MV-4-11 (cell line): Measurements from ENCODE around the gene LRTM2.

ENCODE experiments used
- DNase-seq: peaks from one replicate; lab custom pipeline; 2025; lab: John Stamatoyannopoulos, UW

Gene LRTM2

GRCh38 chr12:1830401-1830845 lies 10.1 kb downstream of the LRTM2 start:
- DNase-seq = no peak

- DNase-seq = no peak
Observed at GRCh38 chr12:1830981-1831963, 10.9 kb downstream of the LRTM2 start.

- no peak for DNase-seq
Observed at GRCh38 chr12:1832801-1833595, 12.6 kb downstream of the LRTM2 start.

DNA sequence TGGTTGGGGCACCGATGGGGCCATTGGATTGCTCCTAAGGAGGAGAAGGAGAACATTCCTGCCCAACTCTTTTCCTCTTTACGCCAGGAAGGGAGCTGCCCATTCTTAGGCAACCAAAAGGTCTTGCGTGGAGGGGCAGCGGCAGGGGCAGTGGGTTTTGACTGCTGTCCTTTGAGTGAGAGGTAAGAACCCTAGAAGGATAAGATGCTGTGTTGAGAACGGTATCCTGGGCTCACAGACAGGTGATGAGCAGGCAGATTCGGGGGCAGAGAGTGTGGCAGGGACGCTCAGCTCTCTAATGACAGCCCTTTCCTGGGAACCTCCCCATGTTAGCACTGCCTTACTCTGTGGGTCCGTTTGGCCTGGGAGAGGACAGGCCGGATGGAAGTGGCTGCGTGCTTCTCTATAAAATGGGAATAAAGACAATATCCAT lies 13.2 kb downstream of the LRTM2 start:
- DNase-seq = no peak

DNA sequence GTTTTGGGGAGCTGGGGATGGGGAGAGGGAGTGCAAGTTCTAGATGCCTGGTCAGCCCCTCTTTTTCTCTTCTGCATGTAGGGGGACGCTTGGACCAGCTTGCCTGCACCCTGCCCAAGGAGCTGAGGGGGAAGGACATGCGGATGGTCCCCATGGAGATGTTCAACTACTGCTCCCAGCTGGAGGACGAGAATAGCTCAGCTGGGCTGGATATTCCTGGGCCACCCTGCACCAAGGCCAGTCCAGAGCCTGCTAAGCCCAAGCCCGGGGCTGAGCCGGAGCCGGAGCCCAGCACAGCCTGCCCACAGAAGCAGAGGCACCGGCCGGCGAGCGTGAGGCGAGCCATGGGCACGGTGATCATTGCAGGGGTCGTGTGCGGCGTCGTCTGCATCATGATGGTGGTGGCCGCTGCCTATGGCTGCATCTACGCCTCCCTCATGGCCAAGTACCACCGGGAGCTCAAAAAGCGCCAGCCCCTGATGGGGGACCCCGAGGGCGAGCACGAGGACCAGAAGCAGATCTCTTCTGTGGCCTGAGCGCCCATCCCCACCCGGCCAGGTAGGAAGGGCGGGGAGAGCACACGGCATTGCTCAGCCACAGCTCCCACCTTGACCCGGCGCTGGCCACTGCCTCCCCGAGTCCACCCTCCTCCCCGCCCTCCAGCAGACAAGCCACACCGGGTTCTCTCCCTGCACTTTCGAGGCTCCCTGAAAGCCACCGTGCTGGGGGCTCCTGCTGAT lies 14.0 kb downstream of the LRTM2 start:
- no peak for DNase-seq

- DNase-seq = peak; percentile 72
Observed at GRCh38 chr12:1835211-1836131, 15.1 kb downstream of the LRTM2 start.

GRCh38 chr12:1836241-1836803 lies 16.0 kb downstream of the LRTM2 start:
- no peak for DNase-seq

GRCh38 chr12:1836854-1837421 lies 16.6 kb downstream of the LRTM2 start:
- no peak for DNase-seq

DNA sequence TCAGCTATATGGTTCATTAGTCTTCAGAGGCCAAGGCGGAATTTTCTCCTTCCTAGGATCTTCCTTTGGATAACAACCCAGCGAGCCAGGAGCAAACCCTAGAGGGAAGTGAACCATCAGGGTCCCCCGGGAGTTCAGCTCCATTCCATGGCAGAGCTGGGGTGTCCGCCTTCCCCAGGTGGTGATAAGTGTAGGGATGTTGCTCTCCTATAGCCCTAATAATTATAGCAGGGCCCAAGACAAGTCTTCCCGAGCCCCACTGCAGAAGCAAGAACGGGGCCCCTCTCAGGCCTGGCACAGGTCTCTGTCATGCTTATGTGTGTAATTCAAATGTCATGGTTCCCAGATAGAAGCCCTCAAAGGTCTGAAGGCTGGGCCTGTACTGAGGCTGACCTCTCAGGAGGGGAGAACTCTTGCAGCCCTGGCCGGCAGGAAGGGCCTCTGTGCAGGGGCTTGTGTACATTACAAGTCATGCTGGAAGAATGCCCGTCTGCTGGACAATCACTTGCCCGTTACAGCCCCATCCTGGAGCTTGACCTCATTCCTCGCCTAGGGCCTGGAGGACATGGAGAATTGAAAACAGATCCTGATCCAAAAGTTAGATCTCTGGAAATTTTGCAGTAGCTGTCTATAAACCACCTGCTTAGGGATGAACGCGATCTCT lies 17.3 kb downstream of the LRTM2 start:
- no peak for DNase-seq

GRCh38 chr12:1838205-1838993 lies 18.0 kb downstream of the LRTM2 start:
- peak; percentile 32 for DNase-seq

DNA sequence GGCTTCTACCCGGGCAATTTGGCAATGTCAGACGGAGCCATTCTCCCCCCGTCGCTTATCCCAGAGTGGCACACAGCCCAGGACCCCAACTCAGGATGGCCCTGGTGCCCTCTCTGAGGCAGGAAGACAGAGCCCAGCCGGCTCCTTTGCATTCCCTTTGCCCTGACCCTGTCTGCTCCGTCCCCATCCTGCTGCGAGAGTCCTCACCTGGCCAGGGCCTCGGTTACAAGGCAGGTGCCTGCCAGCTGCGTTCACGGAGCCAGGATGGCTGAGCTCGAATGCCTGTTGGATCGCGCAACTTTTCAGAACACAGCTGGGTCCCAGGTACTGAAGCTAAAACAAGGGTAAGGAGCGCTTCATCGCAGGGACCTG lies 18.6 kb downstream of the LRTM2 start:
- DNase-seq = no peak

DNA sequence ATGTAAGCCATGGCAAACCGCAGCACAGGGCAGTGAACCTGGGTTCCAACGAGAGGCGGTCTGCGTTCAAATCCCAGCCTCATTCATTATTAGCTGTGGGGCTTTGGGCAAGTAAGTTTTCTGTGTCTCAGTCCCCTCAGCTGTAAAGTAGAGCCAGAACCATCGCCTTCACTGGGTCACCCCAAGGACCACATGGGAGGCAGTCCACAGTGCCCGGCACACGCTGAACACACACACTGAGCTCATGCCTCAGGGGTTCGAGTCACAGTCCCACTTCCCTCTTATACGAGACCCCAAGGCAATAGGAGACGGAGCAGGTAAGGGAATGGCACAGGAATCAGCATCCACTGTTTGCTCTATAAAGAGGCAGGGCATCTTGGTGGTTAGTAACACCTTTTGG lies 19.1 kb downstream of the LRTM2 start:
- no peak for DNase-seq

DNA sequence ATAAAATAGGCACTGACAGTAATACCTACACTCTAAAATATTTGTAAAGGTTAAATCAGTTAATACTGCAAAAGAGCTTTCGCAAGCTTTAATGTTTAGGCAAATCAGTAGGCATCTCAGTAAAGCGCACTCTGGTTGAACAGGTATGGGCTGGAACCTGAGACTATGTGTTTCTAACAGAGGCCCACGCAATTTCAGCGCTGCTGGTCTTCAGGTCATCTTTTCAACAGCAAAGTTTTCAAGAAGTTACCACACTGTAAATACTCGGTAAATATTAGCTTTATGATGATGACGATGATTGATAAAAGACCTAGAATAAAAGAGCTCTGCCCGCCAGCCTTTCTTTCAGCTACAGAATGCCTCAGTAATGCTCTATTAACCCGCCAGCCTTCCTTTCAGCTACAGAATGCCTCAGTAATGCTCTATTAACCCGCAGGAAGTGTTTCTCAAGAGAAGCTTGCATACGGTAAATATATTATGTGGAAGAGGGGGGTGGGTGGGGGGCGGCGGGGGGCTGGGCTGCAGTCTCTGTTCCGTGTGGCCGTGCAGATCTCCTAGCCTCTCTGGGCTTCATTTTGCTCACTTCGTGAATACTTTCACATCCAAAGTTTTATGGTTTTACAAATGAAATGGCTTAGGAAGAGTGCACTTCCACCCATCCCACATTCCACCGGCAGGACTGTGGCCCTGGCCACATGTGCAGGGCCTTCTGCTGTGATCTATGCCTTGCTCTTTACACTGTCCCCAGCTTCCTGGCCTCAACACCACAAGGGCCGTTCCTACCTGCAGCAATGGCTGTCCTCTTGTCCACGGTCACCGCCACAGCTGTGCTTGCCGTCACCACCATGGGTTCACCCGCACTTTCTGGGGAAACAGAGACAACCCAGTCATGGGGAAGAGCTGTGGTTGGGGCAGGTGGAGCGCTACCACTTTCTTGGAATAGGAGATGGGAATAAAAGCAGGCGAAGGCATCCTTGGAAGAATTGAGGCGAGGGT lies 19.9 kb downstream of the LRTM2 start:
- no peak for DNase-seq

DNA sequence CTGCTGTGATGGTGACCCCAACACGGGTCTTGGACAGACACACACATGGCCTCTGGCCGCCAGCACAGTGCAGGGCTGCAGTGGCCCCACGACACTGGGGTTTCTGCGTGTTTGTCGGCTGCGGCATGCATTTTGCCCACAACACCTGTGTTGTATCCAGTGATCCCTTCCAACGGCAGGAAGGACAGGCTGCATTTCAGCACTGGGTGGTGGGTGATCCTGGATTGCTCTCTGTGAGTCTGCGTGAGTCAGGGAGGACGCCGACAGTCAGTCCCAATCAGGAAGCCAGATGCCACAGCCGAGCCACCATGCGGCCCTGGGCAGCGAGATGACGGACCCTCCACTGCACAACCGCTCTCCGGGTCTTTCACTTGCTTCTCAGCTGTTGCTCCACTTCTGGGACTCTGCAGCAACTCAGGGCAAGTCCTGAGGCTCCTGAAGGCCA lies 20.6 kb downstream of the LRTM2 start:
- DNase-seq = no peak

GRCh38 chr12:1841586-1842182 lies 21.3 kb downstream of the LRTM2 start:
- no peak for DNase-seq

DNA sequence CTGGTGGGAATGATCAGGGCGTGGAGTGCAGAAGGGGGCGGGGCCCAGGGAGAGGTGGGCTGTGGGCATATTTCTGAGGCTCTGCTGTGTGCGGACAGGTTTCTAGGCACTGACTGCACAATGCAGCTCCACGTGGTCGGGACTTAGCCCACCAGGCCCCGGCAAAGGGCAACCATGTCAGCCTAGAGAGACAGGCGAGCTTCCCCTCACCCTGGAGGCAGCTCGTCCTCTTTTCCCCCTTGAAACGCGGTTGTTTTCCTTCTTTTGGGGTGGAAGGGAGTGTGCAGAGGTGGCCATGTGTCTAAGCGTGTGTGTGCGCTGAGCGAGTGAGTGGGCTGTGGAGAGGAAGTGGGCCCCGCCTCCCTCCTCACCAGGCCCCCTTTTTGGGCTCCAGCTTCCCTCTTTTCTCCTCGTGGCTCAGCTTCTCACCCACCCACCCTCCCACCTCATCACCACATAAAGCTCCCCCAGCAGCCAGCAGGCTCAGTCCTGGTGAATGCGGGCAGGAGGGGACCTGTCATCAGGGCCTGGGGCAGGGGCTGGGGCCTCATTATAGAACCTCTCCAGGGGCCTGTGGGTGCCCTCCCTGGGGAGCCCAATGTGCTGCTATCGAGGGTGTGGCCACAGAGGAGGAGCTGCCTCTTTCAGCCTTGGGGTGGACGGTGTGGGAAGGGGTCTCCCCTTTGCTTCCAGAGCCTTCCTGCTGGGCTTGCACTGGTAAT lies 22.0 kb downstream of the LRTM2 start:
- DNase-seq = peak; percentile 58
